NCI-H1417 (cell line): ENCODE measurements around the gene METTL25B.

ENCODE experiments used
- DNase-seq, 3 experiments: peaks; one replicate each; lab custom pipeline; 2025; lab: John Stamatoyannopoulos, UW

METTL25B gene

GRCh38 chr1:156727926-156728598 is at the start of gene METTL25B:
TSS of gene METTL25B (plus strand) at chr1:156728469. CDS start at chr1:156729105, 636 bp downstream.
- DNase-seq = peak; percentile 87 to 95 (median 92)

GRCh38 chr1:156680056-156680455 is 48.2 kb upstream of the METTL25B start:
- DNase-seq = no peak

GRCh38 chr1:156681196-156681960 is 46.9 kb upstream of the METTL25B start:
- no peak for DNase-seq

GRCh38 chr1:156682166-156682890 is 45.9 kb upstream of the METTL25B start:
- DNase-seq = no peak

GRCh38 chr1:156684227-156684782 is 44.0 kb upstream of the METTL25B start:
- no peak for DNase-seq

- peak; percentile 82 to 95 (median 91) for DNase-seq
These were observed 39.0 kb upstream of the METTL25B start for GRCh38 chr1:156689035-156689952.

GRCh38 chr1:156689953-156690674 is 38.2 kb upstream of the METTL25B start:
- peak in 2 of 3 experiments; percentile 68 to 72 for DNase-seq

- no peak for DNase-seq
These were observed 37.6 kb upstream of the METTL25B start for GRCh38 chr1:156690675-156691036.

- DNase-seq = no peak
These were observed 37.1 kb upstream of the METTL25B start for GRCh38 chr1:156691191-156691590.

GRCh38 chr1:156691665-156692440 is 36.4 kb upstream of the METTL25B start:
- DNase-seq = no peak

- peak in 1 of 3 experiments; percentile 35 for DNase-seq
These were observed 35.8 kb upstream of the METTL25B start for GRCh38 chr1:156692441-156692924.

GRCh38 chr1:156692925-156693847 is 35.1 kb upstream of the METTL25B start:
- peak; percentile 77 to 98 (median 89) for DNase-seq

GRCh38 chr1:156693848-156694689 is 34.2 kb upstream of the METTL25B start:
- DNase-seq = peak in 1 of 3 experiments; percentile 70

GRCh38 chr1:156694690-156694962 is 33.6 kb upstream of the METTL25B start:
- no peak for DNase-seq

GRCh38 chr1:156696755-156697154 is 31.5 kb upstream of the METTL25B start:
- no peak for DNase-seq

- DNase-seq = peak; percentile 5 to 97 (median 53)
These were observed 30.8 kb upstream of the METTL25B start for GRCh38 chr1:156697481-156697880.

GRCh38 chr1:156698995-156699394 is 29.3 kb upstream of the METTL25B start:
- no peak for DNase-seq
